ENCODE data around the gene L3MBTL3.
"Not testable (repeated sequence)": the region's sequence is repeated elsewhere in the genome, so short reads cannot be mapped to it uniquely, and the experiment has no call there.

The L3MBTL3 gene

GRCh38 chr6:130147111-130147510 lies 128.7 kb downstream of the L3MBTL3 start:
- no peak for DNase-seq

- DNase-seq: peak in 2 of 6 experiments; percentile 4 to 9
These were observed 129.8 kb downstream of the L3MBTL3 start for GRCh38 chr6:130148181-130148580.

- DNase-seq: not testable (repeated sequence)
These were observed 130.6 kb downstream of the L3MBTL3 start for GRCh38 chr6:130149016-130149415.

- DNase-seq: no peak
These were observed 132.5 kb downstream of the L3MBTL3 start for GRCh38 chr6:130150906-130151305.

- no peak for DNase-seq
These were observed 134.6 kb downstream of the L3MBTL3 start for GRCh38 chr6:130152908-130153510.

GRCh38 chr6:130156908-130157307 lies 138.5 kb downstream of the L3MBTL3 start:
- no peak for DNase-seq

GRCh38 chr6:130158056-130158455 lies 139.7 kb downstream of the L3MBTL3 start:
- no peak for DNase-seq

- DNase-seq: no peak
These were observed 140.2 kb downstream of the L3MBTL3 start for GRCh38 chr6:130158548-130158947.

GRCh38 chr6:130159956-130160355 lies 141.6 kb downstream of the L3MBTL3 start:
- no peak for DNase-seq

GRCh38 chr6:130161683-130162404 lies 143.5 kb downstream of the L3MBTL3 start:
- DNase-seq: no peak

- no peak for DNase-seq
These were observed 144.0 kb downstream of the L3MBTL3 start for GRCh38 chr6:130162421-130162820.

GRCh38 chr6:130163266-130163665 lies 144.9 kb downstream of the L3MBTL3 start:
- DNase-seq: no peak

- no peak for DNase-seq
These were observed 145.9 kb downstream of the L3MBTL3 start for GRCh38 chr6:130164251-130164650.

- no peak for DNase-seq
These were observed 149.3 kb downstream of the L3MBTL3 start for GRCh38 chr6:130167655-130168054.

GRCh38 chr6:130170160-130170559 lies 151.8 kb downstream of the L3MBTL3 start:
- not testable (repeated sequence) for DNase-seq

GRCh38 chr6:130173377-130174004 lies 155.1 kb downstream of the L3MBTL3 start:
- DNase-seq: not testable (repeated sequence)

- DNase-seq: no peak
These were observed 158.0 kb downstream of the L3MBTL3 start for GRCh38 chr6:130176378-130176777.

- DNase-seq: no peak
These were observed 160.3 kb downstream of the L3MBTL3 start for GRCh38 chr6:130178692-130179091.

- no peak for DNase-seq
These were observed 164.1 kb downstream of the L3MBTL3 start for GRCh38 chr6:130182466-130182865.

- DNase-seq: peak in 4 of 6 experiments; percentile 21 to 72 (median 64)
These were observed 165.2 kb downstream of the L3MBTL3 start for GRCh38 chr6:130183271-130184222.

GRCh38 chr6:130185658-130186057 lies 167.3 kb downstream of the L3MBTL3 start:
- DNase-seq: no peak

GRCh38 chr6:130187335-130188206 lies 169.2 kb downstream of the L3MBTL3 start:
- no peak for DNase-seq
